Esophagus squamous epithelium (tissue), 5 donors: ENCODE measurements around the gene PDLIM5. TPM values are rescaled to one million over a fixed set of nuclear protein-coding genes. Genes with fewer than 3 reads are reported as not detected.

Source experiments
- DNase-seq: peaks from one replicate; lab custom pipeline; 2025; lab: John Stamatoyannopoulos, UW
- H3K27ac ChIP-seq, 4 donors: fragments of 200-600 bp; sonication (generic); one replicate each; pipeline ENCODE4 v1.5.1; 2016 to 2019; ENCODE audit warnings: mild to moderate bottlenecking in 1 of 4
- H3K27me3 ChIP-seq, 4 donors: fragments of 200-600 bp; sonication (generic); 1 replicate in 3 of 4; 2 replicates in 1 of 4; pipeline versions ENCODE4 v1.5.1 to v1.6.0; 2017 to 2021; ENCODE audit warnings: antibody characterized with exemption in 1 of 4
- H3K36me3 ChIP-seq, 3 donors: fragments of 200-600 bp; sonication (generic); one replicate each; pipeline ENCODE4 v1.5.1; 2016 to 2019
- H3K4me1 ChIP-seq, 3 donors: fragments of 200-600 bp; sonication (generic); one replicate each; pipeline ENCODE4 v1.5.1; 2017 to 2019
- H3K4me3 ChIP-seq, 4 donors: fragments of 200-600 bp; sonication (generic); 1 replicate in 3 of 4; 2 replicates in 1 of 4; pipeline ENCODE4 v1.5.1; 2016 to 2019; ENCODE audit warnings: mild to moderate bottlenecking in 2 of 4, moderate library complexity in 1 of 4
- H3K9me3 ChIP-seq, 3 donors: fragments of 200-600 bp; sonication (generic); one replicate each; pipeline ENCODE4 v1.5.1; 2016 to 2019
- CTCF ChIP-seq, 6 experiments: fragments of 450-650 bp in 4 of 6; fragments of 200-600 bp in 2 of 6; sonication (generic) in 2 of 6; IDR thresholded peaks; one replicate each; pipeline ENCODE4 v1.5.1; 2016 to 2019; ENCODE audit warnings: antibody characterized with exemption in 6 of 6, mild to moderate bottlenecking in 4 of 6, moderate library complexity in 4 of 6
- POLR2A ChIP-seq, 4 donors: fragments of 450-650 bp; IDR thresholded peaks; one replicate each; pipeline ENCODE4 v1.6.1; 2017; ENCODE audit warnings: antibody characterized with exemption in 4 of 4, mild to moderate bottlenecking in 4 of 4, moderate library complexity in 3 of 4
- WGBS, 2 donors: methylation state at CpG; one replicate each; pipeline ENCODE4 v1.1.5; 2018; 5-methylcytosine and 5-hydroxymethylcytosine counted together
- intact Hi-C: fragments of 100-400 bp; cut with DNase I; formaldehyde crosslinking; loops from one replicate; pipeline ENCODE4 v1.15.0; 2022
- total RNA-seq, 4 donors: library from RNA; depleted of rRNA; stranded (reverse); fragments of >200 nt; gene quantifications; one replicate each; pipeline ENCODE4 v1.1.0, GENCODE V29; 2016
- donor health status: DM: yes; HTN: yes; CAD: no.

Gene PDLIM5
- total RNA-seq, 4 donors from 2014 or later, result 57.0 to 204 (median 157) TPM

GRCh38 chr4:94578195-94578594 is 126.5 kb downstream of the PDLIM5 start:
- no peak overlapping the region for H3K4me3 ChIP-seq
- DNase-seq, result no peak
- WGBS, 2 donors, result 55 to 73% methylated on average over 2 of the region's 2 CpGs
- no peaks in the 10 kb centered on the region for H3K9me3 ChIP-seq
- H3K27me3 ChIP-seq, result no peaks in the 10 kb centered on the region
- peaks cover 0 to 22% (median 0%) of the 10 kb centered on the region in 3 donors for H3K4me1 ChIP-seq
- TF ChIP-seq CTCF (IDR thresholded peaks at IDR 0.05) (no peak), POLR2A (IDR thresholded peaks at IDR 0.05) (no peak)
- peaks cover 0 to 25% (median 0%) of the 10 kb centered on the region in 3 donors for H3K36me3 ChIP-seq
- H3K27ac ChIP-seq, result no peak overlapping the region
- intact Hi-C loops, result no loop called here

GRCh38 chr4:94581766-94582165 is 130.0 kb downstream of the PDLIM5 start:
- WGBS, 2 donors, result 82 to 93% methylated on average over 2 of the region's 2 CpGs
- no peak overlapping the region for H3K27ac ChIP-seq
- no peak for DNase-seq
- intact Hi-C loops, result loop anchor here (10.0 kb wide), 1 partner anchor 127 kb away; the partner anchor contains the start of gene PDLIM5
- H3K4me3 ChIP-seq, result no peak overlapping the region
- peaks cover 0 to 9% (median 0%) of the 10 kb centered on the region in 3 donors for H3K4me1 ChIP-seq
- no peaks in the 10 kb centered on the region for H3K27me3 ChIP-seq
- H3K36me3 ChIP-seq, result peaks cover 0 to 34% (median 5%) of the 10 kb centered on the region in 3 donors
- H3K9me3 ChIP-seq, result no peaks in the 10 kb centered on the region
- TF ChIP-seq POLR2A (IDR thresholded peaks at IDR 0.05) (no peak), CTCF (IDR thresholded peaks at IDR 0.05) (no peak)

- peaks cover 0 to 3% (median 0%) of the 10 kb centered on the region in 3 donors for H3K4me1 ChIP-seq
- H3K36me3 ChIP-seq, result peaks cover 0 to 41% (median 5%) of the 10 kb centered on the region in 3 donors
- no peak for DNase-seq
- H3K27me3 ChIP-seq, result no peaks in the 10 kb centered on the region
- WGBS, 2 donors, result 90% methylated on average over 2 of the region's 2 CpGs
- H3K4me3 ChIP-seq, result no peak overlapping the region
- intact Hi-C loops, result loop anchor here (10.0 kb wide), 1 partner anchor 128 kb away; the partner anchor contains the start of gene PDLIM5
- no peak for TF ChIP-seq POLR2A (IDR thresholded peaks at IDR 0.05)
- TF ChIP-seq CTCF (IDR thresholded peaks at IDR 0.05), result no peak
- no peak overlapping the region for H3K27ac ChIP-seq
- no peaks in the 10 kb centered on the region for H3K9me3 ChIP-seq
These were observed 130.8 kb downstream of the PDLIM5 start for GRCh38 chr4:94582517-94582916.

GRCh38 chr4:94583914-94584641 is 132.3 kb downstream of the PDLIM5 start:
- intact Hi-C loops, result loop anchor here (10.0 kb wide), 1 partner anchor 129 kb away; the partner anchor contains the start of gene PDLIM5
- Histone ChIP-seq H3K4me1 (no peaks in the 10 kb centered on the region), H3K27ac (no peak overlapping the region), H3K4me3 (no peak overlapping the region), H3K27me3 (no peaks in the 10 kb centered on the region), H3K36me3 (peaks cover 0 to 56% (median 5%) of the 10 kb centered on the region in 3 donors), H3K9me3 (no peaks in the 10 kb centered on the region)
- TF ChIP-seq POLR2A (IDR thresholded peaks at IDR 0.05) (no peak), CTCF (IDR thresholded peaks at IDR 0.05) (no peak)
- WGBS, 2 donors, result 81 to 85% methylated on average over 3 of the region's 3 CpGs
- DNase-seq, result no peak
